CMK (cell line): ENCODE measurements around the gene TLR2.
A peak's percentile ranks its signal among the peaks of the same experiment; 100 is the strongest.
"Not testable (repeated sequence)": the region's sequence is repeated elsewhere in the genome, so short reads cannot be mapped to it uniquely, and the experiment has no call there.

Experiments
- DNase-seq: peaks from one replicate; pipeline ENCODE4 v3.0.0-alpha.2; 2010; ENCODE audit warnings: low read depth

The TLR2 gene

GRCh38 chr4:153661908-153662307 lies 22.2 kb upstream of the TLR2 start:
- DNase-seq = no peak

GRCh38 chr4:153663667-153664066 lies 20.4 kb upstream of the TLR2 start:
- no peak for DNase-seq

DNA sequence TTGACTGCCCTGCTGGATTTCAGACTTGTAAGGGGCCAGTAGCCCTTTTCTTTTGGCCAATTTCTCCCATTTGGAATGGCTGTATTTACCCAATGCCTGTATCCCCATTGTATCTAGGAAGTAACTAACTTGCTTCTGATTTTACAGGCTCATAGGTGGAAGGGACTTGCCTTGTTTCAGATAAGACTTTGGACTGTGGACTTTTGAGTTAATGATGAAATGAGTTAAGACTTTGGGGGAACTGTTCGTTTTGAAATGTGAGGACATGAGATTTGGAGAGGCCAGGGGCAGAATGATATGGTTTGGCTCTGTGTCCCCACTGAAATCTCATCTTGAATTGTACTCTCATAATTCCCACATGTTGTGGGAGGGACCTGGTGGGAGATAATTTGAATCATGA lies 17.6 kb upstream of the TLR2 start:
- not testable (repeated sequence) for DNase-seq

DNA sequence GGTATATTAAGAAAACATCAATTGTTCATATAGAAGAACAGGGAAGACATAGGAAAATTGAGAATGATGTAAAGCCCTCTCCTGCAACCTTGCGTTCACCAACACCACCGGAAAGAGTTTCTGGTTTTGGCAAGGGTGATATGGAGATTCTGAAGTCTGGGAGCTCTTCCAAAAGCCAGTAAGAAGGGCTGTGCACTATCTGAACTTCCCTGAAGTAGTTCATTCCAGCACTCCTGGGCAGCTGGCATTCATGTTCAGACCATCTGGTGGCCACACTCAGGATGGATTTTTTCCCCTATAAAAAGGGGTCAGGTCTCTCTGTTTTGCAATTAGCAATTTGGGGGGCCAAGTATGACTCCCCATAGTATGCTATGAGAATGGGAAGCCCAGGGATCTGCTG lies 15.4 kb upstream of the TLR2 start:
- DNase-seq = no peak

GRCh38 chr4:153669838-153670237 lies 14.2 kb upstream of the TLR2 start:
- DNase-seq = no peak

DNA sequence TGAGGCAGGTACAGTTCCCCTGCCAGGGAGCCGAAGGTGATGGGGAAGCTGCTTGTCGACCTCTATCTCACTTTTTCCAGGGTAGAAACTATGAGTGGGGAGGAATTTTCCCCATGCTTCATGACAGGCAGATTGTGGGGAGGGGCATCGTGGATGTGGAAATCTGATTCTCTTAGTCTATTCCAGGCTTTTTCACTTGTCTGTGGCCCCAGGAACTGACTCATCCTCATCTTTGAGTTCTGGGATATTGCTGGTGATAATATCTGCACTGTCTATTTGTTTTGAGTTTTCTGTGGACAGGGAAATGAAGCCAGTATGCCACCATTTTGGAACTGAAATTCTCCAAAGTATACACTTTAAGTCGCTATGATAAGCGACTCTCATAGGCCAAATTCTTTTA lies 7.6 kb upstream of the TLR2 start:
- no peak for DNase-seq

DNA sequence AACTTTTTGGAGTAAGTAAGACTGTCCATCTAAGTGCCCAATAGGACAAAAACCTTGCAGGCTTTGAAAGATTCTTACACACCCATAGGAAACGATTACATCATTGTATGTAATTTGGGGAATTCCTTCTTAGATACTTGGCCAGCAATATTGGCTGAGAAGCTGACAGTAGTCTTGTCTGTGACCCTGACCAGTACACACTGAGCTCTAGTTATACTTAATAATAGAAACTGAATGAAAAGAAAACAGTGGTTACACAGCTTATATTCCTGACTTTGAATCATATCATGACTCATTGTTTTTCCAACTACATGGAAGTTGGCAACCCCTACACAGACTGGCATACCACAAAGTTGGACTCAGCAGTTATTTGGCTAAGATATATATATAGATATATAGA lies 7.1 kb upstream of the TLR2 start:
- no peak for DNase-seq

GRCh38 chr4:153679486-153679885 lies 4.6 kb upstream of the TLR2 start:
- no peak for DNase-seq

GRCh38 chr4:153683763-153684181 lies 308 bp upstream of the TLR2 start:
- no peak for DNase-seq

- no peak for DNase-seq
Observed at GRCh38 chr4:153684971-153685371, 891 bp downstream of the TLR2 start.

GRCh38 chr4:153704522-153704921 lies 20.4 kb downstream of the TLR2 start:
- no peak for DNase-seq

- DNase-seq = peak; percentile 4
Observed at GRCh38 chr4:153705743-153706468, 21.8 kb downstream of the TLR2 start.

DNA sequence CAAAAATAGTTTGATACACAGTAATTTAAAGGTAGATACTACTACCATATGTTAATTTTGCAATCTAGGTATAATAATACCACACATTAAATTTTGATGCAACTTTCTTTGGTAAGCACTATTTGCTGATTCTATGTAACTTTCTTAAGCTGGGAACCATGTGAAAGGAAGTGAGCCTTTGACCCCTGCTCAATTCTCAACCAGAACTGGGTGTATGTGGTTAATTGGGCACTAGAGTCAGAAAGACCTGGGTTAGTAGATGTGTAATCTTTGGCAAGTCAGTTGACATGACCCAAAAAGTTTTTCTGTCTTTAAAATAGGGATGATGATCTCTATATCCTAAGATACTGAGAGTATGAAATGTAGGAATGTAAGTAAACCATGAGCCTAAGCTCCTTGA lies 22.4 kb downstream of the TLR2 start:
- no peak for DNase-seq

DNA sequence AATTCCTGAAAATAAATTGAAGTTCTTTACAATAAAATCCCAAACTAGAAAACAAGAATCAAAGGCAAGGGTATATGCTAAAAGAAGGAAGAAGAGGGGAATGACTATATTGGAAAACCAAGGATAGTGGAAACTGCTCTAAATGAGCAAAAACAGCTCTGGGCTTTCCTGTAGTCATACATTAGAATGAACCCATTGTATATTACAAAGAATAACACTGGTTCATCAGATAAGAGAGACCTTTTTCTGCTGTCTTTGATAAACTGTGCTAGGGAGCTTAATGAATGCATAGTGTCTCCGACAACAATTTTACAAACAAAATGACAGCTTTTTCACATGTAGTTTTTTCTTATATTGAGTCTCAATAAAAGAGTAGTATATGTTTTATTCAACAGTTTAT lies 26.6 kb downstream of the TLR2 start:
- DNase-seq = no peak

- DNase-seq = no peak
Observed at GRCh38 chr4:153713866-153714646, 30.0 kb downstream of the TLR2 start.

DNA sequence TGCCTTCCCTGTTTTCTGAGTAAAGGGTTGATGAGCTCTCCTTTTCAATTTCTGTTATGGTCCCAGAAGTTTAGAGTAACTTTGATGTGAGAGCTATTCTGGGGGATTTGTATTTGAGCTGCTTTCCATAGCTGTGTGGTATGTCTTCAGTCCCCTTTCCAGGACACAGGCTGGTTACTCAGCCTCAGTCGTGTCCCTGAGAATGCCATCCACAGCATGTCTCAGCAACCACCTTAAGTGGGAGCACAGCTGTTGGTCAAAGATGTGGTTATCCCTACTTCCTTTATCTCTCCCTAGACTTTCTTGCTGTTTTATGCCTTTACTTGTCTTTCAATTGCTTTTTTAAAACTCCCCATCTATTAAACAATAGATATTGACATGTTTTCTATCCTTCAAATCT lies 38.0 kb downstream of the TLR2 start:
- peak; percentile 4 for DNase-seq

DNA sequence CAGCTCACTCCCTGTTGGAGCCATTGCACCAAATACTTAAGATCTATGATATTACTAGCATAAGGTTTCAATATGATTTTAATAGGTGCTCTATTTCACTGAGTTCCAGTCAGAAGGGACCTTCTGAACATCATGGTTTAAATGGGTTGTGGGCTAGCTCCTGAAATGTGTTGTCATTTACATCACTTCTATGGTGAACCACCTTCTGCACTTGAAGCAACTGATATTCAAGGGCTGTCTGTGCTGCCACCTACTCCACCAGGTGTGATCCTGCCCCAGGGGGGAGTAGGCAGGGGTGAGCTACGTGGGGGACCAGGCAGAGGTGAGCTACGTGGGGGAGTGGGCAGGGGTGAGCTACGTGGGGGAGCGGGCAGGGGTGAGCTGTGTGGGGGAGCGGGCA lies 40.5 kb downstream of the TLR2 start:
- no peak for DNase-seq

DNA sequence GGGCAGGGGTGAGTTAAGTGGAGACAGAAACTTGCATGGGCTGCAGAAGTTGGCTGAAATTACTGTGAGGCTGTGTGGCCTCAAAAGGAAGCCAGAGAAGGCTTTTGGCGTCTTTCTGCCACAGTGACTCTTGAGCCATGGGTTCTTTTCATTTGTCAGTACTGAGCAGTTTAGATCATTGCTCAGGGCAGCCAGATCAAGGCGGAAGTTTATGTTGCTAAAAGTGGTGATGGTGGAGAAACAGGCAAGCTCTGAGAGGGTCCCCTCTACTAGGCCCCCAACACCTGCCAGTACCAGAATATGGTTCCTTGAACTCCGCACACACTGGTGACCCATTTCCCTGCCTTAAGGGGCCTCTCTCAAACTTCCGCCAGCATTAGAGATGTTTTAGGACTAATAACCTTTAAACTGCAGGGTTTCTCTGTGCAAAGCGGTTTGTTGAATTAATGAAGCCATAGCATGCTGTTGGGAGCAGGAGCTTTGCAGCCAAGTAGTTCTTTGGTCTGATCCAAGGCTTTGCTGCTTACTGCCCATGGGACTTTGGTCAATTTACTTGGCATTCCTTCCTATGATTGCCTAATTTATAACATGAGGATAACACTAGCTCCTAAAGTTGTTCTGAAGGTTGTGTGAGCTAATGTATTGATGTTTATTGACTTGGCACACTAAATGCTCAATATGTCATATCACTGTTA lies 41.2 kb downstream of the TLR2 start:
- DNase-seq = no peak

- no peak for DNase-seq
Observed at GRCh38 chr4:153725831-153726154, 41.7 kb downstream of the TLR2 start.

GRCh38 chr4:153728151-153728550 lies 44.1 kb downstream of the TLR2 start:
- DNase-seq = no peak

GRCh38 chr4:153728660-153729059 lies 44.6 kb downstream of the TLR2 start:
- DNase-seq = no peak

DNA sequence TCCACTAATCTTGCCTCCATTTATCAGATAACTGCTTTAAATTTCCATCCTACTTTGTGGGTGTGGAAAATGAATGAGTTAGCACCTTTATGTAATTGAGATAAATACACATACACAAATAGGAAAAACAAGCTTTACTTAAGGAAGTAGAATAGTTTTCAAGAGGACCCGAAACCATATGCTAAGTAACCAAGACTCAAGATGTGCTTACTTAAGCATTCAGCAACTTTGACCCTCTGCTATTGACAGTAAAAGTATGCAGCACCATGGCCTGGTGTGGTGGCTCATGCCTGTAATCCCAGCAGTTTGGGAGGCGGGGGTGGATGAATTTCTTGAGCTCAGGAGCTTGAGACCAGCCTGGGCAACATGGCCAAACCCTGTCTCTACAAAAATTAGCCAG lies 45.8 kb downstream of the TLR2 start:
- no peak for DNase-seq

DNA sequence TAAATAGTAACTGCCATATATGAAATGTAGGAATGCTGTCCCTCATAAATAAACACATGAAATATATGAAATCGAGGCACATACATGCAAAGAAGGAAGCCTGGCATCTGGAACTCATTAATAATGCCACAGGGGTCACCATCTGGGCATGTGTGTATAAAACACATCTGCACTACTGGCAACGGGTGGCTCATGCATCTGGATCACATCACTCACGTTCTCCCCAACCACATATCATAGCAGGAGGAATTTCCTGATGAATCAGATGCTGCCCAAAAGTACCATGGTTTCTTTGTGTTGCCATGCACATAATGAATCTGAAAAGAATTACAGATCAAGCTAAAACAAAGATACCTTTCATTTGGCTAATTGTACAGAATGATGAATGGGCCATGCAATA lies 47.2 kb downstream of the TLR2 start:
- DNase-seq = no peak
